ENCODE data around the gene HRC. TPM values are rescaled to one million over a fixed set of nuclear protein-coding genes. Genes with fewer than 3 reads are reported as not detected.

HRC gene
- total RNA-seq, 4 donors from 2014 or later, result 0.49 to 3.8 (median 1.7) TPM

DNA sequence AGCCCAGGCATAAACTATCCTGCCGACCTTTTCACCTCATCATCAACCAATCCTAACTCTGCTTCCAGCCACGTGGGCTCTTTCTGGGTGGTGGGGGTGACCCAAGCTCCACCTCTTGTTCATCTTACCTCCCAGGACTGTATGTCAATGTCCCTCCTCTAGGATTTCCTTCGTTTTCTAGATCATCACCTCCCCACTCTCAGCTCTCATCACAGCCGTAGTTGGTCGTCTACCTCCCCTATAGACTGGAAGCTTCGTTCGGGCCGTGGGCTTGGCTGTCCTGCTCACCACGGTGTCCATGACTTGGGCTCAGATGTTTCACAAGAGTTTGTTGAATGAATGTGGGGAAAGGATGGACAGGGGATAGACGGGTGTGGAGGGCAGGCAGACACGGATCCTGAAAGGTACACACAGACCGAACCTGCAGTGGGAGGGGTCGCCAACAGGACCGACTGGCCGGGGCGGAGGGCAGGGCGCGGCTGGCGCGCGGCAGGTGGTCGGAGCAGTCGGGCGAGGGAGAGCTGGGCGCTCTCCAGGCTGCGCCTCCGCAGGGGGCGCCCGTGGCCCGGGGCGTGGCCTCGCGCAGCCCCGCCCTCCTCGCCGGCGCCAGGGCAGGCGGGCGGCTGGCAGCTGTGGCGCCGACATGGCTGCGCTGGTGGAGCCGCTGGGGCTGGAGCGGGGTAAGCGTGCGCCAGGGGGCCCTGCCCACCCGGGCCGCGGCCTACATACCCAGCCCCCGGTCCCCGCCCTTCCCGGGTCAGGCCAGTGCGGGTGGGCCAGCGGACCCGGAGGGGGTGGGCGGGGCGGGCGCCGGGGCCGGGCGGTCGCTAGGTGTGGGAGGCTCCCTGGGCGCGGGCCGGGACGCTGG lies 41.2 kb downstream of the HRC start, which contains the start of gene LIN7B:
LIN7B (plus strand) TSS at position 609 of the 868 bp plus-strand sequence; CDS start at position 644, 35 bp downstream.
- TF ChIP-seq, protein P1, sequence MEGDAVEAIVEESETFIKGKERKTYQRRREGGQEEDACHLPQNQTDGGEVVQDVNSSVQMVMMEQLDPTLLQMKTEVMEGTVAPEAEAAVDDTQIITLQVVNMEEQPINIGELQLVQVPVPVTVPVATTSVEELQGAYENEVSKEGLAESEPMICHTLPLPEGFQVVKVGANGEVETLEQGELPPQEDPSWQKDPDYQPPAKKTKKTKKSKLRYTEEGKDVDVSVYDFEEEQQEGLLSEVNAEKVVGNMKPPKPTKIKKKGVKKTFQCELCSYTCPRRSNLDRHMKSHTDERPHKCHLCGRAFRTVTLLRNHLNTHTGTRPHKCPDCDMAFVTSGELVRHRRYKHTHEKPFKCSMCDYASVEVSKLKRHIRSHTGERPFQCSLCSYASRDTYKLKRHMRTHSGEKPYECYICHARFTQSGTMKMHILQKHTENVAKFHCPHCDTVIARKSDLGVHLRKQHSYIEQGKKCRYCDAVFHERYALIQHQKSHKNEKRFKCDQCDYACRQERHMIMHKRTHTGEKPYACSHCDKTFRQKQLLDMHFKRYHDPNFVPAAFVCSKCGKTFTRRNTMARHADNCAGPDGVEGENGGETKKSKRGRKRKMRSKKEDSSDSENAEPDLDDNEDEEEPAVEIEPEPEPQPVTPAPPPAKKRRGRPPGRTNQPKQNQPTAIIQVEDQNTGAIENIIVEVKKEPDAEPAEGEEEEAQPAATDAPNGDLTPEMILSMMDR (IDR thresholded peaks at IDR 0.05; ENCODE audit: low read depth), result no peak

- TF ChIP-seq, protein P1 (IDR thresholded peaks at IDR 0.05; ENCODE audit: low read depth), result no peak
Measured at GRCh38 chr19:49111218-49111998, 43.8 kb downstream of the HRC start.

GRCh38 chr19:49110567-49110966 lies 44.6 kb downstream of the HRC start:
- TF ChIP-seq, protein P1 (IDR thresholded peaks at IDR 0.05; ENCODE audit: low read depth), result no peak

GRCh38 chr19:49109569-49110233 lies 45.5 kb downstream of the HRC start:
- TF ChIP-seq, protein P1 (IDR thresholded peaks at IDR 0.05; ENCODE audit: low read depth), result no peak

GRCh38 chr19:49109051-49109450 lies 46.1 kb downstream of the HRC start:
- TF ChIP-seq, protein P1 (IDR thresholded peaks at IDR 0.05; ENCODE audit: low read depth), result no peak

- TF ChIP-seq, protein P1 (IDR thresholded peaks at IDR 0.05; ENCODE audit: low read depth), result no peak
Measured at GRCh38 chr19:49107625-49108459, 47.4 kb downstream of the HRC start.
